Thyroid gland (tissue), 4 donors: Measurements from ENCODE around the gene ERG28.

ENCODE experiments used
- CTCF ChIP-seq, 6 experiments: fragments of 200-600 bp in 3 of 6; fragments of 450-650 bp in 3 of 6; sonication (generic) in 3 of 6; IDR thresholded peaks; one replicate each; pipeline ENCODE4 v1.5.1; 2016 to 2019; ENCODE audit warnings: antibody characterized with exemption in 6 of 6, mild to moderate bottlenecking in 2 of 6, inconsistent platforms in 1 of 6, moderate library complexity in 1 of 6
- POLR2A ChIP-seq, 2 donors: fragments of 450-650 bp; IDR thresholded peaks; one replicate each; pipeline ENCODE4 v1.6.1; 2017; ENCODE audit warnings: antibody characterized with exemption in 2 of 2, mild to moderate bottlenecking in 2 of 2, moderate library complexity in 1 of 2

DNA sequence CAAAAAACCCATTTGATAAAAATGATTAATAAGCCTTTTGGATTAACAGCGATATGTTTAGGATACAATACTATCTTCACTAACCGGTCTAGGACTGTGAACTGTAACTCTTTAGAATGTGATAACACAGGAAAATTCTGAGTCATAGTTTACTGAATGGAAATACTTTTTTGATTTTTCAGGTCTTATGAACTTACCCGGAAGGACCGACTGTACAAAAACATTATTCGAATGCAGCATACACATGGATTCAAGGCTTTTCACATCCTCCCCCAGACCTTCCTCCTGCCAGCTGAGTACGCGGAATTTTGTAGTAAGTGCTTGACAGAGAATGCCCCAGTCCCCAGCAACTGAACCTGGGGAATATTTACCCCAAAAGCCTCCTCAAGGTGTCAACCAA lies 29.3 kb upstream of the ERG28 start:
- TF ChIP-seq CTCF (IDR thresholded peaks at IDR 0.05): no peak
- no peak for TF ChIP-seq POLR2A (IDR thresholded peaks at IDR 0.05)
